ENCODE results near the gene SDK1.
"Not testable (repeated sequence)": the region's sequence is repeated elsewhere in the genome, so short reads cannot be mapped to it uniquely, and the experiment has no call there.

The SDK1 gene

GRCh38 chr7:4288791-4289394, 987.8 kb downstream of the SDK1 start:
- no peak for DNase-seq

GRCh38 chr7:4297165-4297917, 996.3 kb downstream of the SDK1 start:
- no peak for DNase-seq

GRCh38 chr7:4297918-4298219, 996.8 kb downstream of the SDK1 start:
- DNase-seq = no peak

DNA sequence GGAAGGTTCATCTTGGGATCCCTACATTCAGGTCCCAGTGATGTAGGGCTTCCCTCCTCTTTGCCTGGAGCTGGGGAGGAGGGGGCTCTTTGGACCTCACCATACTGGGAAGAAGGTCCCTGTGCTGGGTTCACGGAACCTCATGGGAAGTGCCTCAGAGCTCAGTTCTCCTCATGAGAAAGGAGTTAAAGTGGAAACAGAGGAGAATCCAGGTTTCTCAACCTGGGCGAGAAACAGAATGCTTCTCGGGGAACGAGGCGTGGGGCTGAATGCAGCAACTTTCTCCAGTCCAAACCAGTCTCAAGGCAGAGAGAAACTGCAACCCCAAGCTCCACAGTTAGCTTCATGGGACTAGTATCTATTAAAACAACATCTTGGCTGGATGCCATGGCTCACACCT, 998.4 kb downstream of the SDK1 start:
- no peak for DNase-seq

DNA sequence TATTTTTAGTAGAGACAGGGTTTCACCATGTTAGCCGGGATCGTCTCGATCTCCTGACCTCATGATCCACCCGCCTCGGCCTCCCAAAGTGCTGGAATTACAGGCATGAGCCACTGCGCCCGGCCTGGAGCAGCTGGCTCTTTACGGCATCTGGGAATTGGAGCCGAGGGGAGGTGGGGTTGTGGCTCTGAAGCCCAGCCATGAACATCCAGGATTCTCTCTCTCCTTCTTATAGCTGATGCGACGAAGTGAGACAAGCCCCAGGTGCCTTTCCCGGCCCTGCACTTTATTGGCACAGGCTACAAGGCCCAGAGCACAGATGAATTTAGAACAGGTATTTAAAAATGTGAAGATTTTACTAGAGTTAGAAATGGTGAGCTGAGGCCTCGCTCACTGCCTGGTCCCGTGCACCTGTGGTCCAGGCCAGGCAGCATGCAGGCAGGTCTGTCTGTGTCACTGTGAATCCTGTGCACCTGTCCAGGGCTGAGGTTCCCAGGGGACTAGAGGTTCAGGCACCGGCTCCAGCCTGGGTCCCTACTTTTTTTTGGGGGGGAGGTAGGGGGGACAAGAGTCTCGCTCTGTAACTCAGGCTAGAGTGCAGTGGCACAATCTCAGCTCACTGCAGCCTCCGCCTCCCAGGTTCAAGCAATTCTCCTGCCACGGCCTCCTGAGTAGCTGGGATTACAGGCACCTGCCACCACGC, 1001.3 kb downstream of the SDK1 start:
- DNase-seq = no peak

- no peak for DNase-seq
These were observed 1006.5 kb downstream of the SDK1 start for GRCh38 chr7:4307316-4308204.

DNA sequence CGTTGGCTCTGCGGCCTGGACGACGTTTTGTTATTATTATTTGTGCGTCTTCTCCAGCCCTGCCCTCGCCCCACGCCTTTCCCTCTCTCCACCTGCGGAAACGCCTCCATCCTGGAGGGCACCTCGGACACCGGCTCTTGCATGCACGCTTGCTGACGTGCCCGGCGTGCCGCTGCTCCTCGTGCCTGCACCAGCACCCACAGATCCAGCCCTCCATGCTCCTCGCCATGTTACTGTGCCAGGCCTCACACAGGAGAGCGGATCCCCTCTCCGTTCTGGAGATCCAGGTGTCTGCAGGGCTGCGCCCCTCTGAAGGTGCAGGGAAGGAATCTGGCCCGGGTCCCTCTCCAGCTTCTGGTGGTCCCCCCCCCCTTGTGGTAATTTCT, 1007.1 kb downstream of the SDK1 start:
- no peak for DNase-seq

- DNase-seq = not testable (repeated sequence)
These were observed 1012.9 kb downstream of the SDK1 start for GRCh38 chr7:4313911-4314310.

DNA sequence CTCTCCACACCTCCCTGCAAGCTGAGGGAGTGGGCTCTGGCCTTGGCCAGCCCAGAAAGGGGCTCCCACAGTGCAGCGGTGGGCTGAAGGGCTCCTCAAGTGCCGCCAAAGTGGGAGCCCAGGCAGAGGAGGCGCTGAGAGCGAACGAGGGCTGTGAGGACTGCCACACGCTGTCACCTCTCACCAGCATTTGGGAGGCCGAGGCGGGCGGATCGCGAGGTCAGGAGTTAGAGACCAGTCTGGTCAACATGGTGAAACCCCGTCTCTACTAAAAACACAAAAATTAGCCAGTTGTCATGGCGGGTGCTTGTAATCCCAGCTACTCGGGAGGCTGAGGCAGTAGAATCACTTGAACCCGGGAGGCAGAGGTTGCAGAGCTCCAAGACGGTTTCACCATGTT, 1013.3 kb downstream of the SDK1 start:
- not testable (repeated sequence) for DNase-seq

All from C1 segment of cervical spinal cord (tissue), 14 donors.